Forelimb muscle (tissue), 1 donor: ENCODE results near the gene SF3B3. TPM values are rescaled to one million over a fixed set of nuclear protein-coding genes. Genes with fewer than 3 reads are reported as not detected.
"Not testable (repeated sequence)": the region's sequence is repeated elsewhere in the genome, so short reads cannot be mapped to it uniquely, and the experiment has no call there.

Source experiments
- DNase-seq: peaks from one replicate; pipeline ENCODE4 v3.0.0-alpha.2; 2013; ENCODE audit warnings: low read depth
- polyA plus RNA-seq: library from polyadenylated mRNA; unstranded; fragments of 120-200 nt; gene quantifications from one replicate; pipeline ENCODE4 v1.2.1, GENCODE V29; 2013; ENCODE audit not compliant: insufficient read length

Gene SF3B3
- polyA plus RNA-seq, 1 donor: 202 TPM

DNA sequence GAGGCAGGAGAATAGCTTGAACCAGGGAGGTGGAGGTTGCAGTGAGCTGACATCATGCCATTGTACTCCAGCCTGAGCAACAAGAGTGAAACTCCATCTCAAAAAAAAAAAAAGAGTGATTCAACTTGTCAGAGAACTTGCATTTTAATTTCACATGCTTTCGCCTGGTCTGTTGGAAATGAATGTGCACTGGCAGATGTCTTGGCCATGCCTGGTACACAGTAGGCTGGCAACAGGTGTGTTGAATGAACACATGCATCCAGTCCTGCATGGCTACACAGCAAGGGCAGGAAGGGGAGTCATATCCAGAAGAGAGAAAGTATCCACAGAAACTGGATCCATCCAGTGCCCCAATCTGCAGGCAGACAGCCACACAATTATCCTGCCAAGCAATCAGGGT lies 11.8 kb upstream of the SF3B3 start:
- DNase-seq: no peak

DNA sequence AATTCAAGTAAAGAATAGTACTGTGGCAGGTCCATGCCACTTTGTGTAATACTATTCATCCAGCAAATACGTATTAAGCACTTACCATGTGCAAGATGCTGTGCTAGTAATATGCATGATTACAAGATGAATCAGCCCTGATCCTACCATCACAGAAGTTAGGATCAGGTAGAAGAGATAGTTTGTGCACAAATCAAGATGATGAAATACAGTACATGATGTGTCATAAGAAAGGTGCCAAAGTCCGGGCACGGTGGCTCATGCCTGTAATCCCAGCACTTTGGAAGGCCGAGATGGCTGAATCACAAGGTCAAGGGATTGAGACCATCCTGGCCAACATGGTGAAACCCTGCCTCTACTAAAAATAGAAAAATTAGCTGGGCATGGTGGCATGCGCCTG lies 11.2 kb upstream of the SF3B3 start:
- no peak for DNase-seq

DNA sequence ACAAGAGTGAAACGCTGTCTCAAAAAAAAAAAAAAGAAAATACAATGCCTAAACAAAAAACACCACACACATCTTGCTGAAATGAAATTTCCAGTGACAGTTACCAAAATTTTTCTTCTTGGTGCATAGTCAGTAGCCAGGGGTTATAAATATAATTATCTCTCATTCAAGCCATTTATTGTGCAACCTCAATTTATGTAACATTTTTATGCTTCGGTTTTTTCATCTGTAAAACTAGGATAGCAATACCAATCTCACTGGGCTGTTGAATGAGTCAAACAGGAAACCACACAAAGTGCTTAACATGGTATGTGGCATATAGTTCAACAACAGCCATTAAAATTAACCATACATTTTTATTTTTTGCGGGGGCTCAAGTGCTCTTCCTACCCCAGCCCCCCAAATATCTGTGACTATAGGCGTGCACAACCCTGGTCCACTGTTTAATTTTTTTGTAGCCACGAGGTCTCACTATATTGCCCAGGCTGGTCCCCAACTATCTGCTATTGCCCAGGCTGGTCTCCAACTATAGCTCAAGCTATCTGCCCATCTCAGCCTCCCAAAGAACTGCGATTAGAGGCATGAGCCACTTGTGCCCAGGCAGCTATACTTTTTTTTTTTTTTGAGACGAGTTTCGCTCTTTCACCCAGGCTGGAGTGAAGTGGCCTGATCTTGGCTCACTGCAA lies 2.9 kb upstream of the SF3B3 start:
- no peak for DNase-seq

DNA sequence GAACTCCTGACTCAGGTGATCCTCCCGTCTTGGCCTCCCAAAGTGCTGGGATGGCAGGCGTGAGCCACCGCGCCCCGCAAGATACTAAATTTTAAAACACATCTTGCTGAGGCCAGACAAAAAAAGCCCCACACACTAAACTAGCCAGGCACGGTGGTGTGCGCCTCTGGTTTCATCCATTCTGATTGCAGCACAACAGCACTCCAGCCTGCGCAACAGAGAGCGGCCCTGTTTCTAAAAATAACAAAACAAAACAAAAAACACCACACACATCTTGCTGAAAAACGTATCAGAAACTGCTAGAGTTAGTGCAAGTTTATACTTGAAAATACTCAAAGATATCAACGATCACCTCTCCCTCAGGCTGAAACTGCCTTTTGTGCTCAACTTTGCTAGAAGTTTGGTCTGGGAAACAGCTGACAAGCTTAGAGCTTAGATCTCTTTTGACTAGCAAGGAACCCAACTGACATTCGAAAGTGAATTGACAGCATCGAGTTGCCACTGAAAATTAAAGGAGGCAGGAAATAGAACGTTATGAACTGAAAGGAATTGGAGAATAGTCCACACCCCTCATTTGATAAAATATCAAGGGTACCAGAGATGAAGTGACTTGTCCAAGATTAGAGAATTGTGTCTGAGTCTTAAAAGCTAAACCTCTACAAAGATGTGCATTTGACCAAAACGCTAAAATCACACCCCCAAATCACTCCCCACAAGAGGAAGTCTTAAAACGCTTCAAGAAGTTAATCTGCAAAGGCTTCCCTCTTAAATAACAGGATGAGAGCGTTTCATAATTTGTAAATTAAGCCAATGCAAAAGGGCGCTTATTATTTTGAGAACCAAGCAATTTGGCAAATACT lies 1.2 kb upstream of the SF3B3 start:
- no peak for DNase-seq

DNA sequence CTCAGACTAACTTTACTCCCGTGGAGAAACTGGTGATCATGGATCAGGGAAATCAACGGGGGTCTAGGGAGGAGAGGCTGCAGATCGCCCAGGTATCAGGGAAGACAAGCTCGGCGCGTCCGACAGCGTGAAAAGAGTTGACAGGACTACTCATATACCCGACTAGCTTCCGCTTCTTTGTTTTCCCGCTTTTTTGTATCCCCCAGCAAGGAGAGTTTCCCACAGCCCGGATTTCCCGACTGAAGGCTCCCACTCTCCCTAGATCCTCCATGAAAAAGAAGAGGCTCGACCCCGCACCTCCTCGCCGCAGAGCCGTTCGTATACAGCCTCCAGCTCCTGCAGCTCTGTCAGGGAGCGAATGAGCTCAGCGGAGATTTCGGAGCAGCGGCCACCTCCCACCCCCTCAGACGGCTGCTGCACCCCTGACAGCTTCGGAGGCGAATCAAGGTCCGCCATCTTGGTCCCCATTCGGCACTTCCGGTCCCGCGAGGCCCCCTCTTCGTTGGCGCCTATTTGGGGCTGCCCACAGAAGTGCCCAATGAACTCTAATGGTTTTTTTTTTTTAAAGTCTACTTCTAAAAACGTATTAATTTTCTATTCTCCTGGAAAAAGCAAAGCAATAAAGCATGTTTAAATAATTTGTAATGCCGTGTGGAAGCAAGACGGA lies 407 bp upstream of the SF3B3 start, which contains the start of gene COG4:
TSS of gene COG4 (minus strand) at position 479 of the 667 bp plus-strand sequence. CDS start at position 468, 11 bp downstream.
- peak; percentile 62 for DNase-seq

DNA sequence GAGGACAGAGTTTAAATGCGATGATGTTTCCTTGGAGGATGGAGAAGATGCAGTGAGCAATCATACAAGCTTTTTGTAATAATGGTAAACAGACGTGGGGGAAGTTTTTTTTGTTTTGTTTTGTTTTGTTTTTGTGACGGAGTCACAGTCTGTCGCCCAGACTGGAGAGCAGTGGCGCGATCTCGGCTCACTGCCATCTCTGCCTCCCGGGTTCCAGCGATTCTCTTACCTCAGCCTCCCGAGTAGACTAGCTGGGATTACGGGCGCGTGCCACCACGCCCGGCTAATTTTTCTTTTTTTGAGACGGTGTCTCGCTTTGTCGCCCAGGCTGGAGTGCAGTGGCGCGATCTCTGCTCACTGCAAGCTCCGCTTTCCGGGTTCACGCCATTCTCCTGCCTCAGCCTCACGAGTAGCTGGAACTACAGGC lies 796 bp downstream of the SF3B3 start:
- DNase-seq: not testable (repeated sequence)

DNA sequence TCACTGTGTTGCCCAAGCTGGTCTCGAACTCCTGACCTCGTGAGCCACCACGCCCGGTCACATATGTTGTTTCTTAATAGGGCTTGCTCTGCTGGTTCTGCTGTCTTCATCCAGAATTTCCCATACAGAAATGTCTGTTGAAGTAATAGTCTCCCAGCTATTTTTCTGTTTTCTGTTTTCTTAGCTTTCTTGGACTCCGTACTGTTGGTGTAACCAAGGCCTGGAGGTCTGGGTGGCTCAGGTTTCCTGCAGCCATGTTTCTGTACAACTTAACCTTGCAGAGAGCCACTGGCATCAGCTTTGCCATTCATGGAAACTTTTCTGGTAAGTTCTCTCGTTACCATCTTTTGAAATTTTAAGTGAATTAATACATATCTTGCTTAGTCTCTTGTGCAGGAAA lies 2.8 kb downstream of the SF3B3 start:
- no peak for DNase-seq

DNA sequence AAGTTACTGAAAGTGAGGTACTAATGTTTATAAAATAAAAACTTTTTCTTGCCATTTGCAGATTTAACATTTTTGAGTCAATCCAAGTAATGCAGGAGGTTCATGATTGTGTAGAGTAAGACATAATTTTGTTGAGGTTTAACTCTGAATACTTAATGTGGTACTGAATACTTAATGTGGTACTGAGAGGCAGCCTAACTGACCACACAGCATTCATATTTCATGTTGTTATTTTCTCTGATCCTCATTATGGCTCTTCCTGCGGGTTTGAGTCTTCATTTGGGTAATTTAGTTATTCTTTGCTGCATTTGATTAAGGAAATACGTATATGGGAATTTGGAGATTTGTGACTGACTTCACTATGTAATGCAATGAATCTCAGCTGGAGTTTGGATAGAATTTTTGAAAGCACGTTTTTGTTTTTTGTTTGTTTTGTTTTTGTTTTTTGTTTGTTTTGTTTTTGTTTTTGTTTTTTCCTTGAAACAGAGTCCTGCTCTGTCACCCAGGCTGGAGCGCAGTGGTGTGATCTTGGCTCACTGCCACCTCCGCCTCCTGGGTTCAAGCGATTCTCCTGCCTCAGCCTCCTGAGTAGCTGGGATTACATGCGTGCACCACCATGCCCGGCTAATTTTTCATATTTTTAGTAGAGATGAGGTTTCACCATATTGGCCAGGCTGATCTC lies 3.8 kb downstream of the SF3B3 start:
- no peak for DNase-seq

DNA sequence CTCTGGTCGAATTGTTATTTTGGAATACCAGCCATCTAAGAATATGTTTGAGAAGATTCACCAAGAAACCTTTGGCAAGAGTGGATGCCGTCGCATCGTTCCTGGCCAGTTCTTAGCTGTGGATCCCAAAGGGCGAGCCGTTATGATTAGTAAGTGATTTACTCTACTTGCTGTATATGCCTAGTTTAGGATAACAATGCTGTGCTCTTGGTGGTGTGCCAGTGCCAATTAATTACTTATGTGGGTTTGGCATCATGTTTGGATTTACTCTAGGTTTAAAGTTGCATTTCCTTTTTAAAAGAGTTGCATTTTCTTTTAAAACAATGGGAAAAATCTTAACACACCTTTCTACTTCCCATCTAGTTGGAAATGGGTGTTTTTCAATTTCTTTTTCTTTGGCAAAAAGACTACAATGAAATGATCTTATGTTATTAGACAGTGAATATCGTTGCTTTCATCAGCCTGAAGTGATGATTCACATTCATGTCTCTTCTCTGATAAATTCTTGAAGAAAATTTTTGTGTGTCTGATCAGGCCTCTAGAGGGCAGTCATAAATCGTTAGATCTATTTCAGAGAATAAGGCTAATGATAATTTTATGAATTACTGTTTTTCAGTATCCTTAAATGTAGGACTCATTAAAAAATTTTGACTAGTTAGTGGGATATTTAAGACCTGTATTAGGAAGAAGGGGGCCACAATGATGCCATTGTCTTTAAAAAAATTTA lies 5.6 kb downstream of the SF3B3 start:
- no peak for DNase-seq

DNA sequence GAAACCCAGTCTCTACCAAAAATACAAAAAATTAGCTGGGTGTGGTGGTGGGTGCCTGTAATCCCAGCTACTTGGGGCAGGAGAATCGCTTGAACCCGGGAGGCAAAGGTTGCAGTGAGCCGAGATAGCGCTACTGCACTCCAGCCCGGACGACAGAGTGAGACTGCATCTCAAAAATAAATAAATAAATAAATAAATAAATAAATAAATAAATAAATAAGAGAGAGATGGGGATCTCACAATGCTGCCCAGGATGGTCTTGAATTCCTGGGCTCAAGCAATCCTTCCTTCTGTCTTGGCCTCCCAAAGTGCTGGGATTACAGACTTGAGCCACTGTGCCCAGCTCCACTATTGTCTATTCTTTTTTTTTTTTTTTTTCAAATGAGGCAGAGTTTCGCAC lies 6.3 kb downstream of the SF3B3 start:
- not testable (repeated sequence) for DNase-seq

DNA sequence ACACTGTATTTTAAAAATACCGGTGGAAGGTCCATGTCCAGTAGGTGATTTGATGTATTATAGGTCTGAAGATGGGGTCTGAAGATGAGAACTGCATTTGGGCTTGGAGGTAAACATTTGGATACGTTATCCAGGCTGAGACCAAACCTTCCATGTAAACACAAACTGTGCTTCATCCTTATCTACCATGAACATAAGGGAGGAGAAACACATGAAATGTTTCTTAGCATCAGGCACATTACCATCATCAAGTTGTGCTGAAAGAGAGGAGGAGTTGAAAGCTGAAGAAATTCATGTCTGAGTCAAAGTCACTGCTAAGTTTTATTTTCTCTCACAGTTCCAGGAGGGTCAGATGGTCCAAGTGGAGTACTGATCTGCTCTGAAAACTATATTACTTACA lies 11.4 kb downstream of the SF3B3 start:
- no peak for DNase-seq

DNA sequence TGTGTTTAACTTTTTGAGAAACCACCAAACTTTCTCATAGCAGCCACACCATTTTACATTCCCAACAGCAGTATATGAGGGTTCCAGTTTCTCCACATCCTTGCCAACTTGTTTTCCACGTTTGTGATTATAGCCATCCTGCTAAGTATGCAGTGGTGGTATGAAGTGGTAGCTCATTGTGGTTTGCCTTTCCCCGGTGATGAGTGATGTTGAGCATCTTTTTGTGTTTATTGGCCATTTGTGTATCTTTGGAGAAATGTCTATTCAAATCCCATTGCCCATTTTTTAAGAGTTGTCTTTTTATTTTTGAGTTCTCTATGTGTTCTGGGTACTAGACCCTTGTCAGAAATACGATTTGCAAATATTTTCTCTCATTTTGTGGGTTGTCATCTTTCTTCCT lies 17.4 kb downstream of the SF3B3 start:
- DNase-seq: no peak

DNA sequence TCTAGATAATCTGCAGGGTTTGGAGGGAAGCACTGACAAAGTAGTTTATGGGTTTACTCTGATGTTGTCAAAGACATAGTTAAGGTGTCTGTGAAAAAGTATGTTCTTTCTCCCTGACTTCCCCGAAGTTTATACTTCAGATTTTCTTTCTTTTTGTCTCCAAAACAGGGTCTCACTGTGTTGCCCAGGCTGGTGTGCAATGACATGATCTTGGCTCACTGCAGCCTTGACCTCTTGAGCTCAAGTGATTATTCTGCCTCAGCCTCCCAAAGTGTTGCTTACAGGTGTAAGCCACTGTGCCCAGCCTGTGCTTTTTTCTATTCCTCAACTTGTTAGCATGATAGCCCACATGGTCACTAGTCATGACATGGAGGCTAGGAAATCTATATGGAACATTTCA lies 20.9 kb downstream of the SF3B3 start:
- no peak for DNase-seq

DNA sequence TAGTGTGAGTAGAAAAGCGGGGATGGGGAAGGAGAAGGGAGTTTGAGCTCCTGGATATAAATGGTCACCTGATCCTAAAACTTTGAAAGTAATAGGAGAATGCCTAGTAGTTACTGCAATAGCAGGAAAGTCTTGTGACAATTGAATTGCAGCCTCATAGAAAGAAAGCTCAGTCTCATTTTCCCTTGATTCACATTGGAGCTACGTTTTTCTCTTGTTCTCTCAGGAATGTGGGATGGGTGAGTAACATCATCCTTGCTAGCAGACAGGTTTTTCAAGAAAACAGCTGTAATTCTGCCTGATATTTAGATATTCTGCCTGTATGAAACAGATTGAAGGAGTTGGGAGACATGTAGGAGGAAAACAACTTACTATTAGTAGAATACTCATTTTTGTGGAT lies 25.3 kb downstream of the SF3B3 start:
- DNase-seq: no peak

DNA sequence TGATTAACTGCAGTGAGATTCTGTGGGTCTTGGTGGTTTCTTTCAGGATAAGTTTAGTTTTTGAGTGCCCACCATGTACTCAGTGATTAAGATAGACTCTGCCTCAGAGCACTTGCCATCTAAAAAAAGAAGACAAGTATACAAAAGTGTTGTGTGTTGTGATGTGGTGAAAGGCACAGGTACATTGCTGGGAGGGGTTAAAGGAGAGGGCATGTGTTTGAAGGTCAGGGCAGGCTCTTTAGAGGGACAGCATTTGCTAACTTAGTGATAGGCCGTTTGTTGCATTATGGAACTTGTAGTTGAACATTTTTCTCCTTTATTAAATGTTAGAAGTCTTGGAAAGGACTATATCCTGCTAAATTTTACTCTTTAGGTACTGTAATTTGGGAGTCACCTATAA lies 26.5 kb downstream of the SF3B3 start:
- no peak for DNase-seq

DNA sequence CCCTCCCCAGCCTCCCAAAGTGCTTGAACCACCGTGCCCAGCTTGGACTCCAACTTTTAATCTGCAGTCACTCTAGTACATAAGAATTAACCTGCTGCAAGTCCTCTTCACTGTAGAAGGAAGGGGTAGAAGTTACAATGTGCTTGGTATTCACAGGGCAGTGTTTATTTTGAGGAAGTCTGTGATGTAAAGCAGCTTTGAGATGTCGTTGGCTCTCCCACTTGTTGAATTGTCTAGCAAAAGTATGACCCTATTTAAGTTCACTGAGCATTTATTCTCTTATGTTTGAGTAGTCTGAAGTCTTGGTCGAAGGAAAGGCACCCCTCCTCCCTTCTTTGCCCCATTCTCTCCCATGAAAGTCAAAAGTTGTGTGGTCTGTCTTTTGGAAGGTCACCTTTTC lies 28.2 kb downstream of the SF3B3 start:
- DNase-seq: no peak

DNA sequence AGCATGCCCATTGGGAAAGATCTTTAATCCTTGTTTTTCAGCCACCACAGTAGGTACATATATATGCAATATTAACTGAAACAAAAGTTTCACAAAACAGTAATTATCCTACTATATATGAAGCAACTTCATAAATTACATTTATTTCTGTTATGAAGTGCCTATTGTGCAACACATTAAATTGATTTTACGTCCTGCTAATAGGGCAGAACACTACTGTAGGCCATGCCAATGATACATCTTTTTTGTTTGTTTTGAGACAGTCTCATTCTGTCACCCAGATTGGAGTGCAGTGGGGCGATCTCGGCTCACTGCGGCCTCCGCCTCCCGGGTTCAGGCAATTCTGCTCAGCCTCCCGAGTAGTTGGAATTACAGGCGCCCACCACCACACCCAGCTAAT lies 29.1 kb downstream of the SF3B3 start:
- DNase-seq: no peak

DNA sequence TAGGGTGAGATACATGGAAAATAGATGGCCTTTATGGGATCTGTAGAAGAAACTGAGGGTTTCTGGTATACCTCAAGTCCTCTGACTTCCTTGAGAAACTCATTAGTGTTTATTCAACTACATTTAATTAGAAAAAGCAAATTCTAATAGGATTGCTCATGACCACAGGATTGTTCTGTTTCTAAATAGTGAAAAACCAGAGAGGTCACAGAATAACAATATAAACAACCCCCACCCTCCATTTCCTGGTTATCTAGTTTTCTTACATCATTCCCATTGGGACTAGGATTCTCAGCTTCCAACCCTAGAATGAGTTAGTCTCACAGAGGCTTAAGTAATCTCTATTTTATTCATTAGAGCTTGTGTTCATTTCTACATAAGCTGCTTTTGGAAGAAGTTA lies 30.0 kb downstream of the SF3B3 start:
- DNase-seq: no peak

DNA sequence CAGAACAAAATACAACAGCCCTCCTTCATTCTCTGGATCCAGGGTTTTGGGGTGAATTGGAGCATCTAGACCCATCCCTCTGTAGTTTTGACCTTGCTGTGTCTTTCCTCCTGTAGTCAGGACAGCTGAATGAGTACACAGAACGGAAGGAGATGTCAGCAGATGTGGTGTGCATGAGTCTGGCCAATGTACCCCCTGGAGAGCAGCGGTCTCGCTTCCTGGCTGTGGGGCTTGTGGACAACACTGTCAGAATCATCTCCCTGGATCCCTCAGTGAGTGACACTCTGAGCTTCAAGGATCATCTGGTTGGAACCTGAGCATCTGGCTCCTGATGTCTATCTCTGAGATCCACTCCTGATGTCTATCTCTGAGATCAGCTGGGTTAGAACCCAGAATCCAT lies 32.4 kb downstream of the SF3B3 start:
- DNase-seq: no peak

DNA sequence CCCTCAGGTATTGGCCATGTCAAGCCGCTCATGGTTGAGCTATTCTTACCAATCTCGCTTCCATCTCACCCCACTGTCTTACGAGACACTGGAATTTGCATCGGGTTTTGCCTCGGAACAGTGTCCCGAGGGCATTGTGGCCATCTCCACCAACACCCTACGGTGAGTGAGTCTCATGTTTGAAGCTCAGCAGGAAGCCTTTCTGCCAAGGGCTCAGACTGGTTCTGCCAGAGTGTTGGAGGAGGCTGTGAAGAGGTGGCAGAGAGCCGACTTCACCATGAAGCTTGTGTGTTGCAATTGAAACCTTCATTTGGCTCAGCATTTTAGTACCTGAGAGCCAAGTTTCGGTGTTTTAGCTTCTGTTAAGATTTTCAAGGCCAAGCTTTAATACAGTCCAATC lies 38.0 kb downstream of the SF3B3 start:
- no peak for DNase-seq

DNA sequence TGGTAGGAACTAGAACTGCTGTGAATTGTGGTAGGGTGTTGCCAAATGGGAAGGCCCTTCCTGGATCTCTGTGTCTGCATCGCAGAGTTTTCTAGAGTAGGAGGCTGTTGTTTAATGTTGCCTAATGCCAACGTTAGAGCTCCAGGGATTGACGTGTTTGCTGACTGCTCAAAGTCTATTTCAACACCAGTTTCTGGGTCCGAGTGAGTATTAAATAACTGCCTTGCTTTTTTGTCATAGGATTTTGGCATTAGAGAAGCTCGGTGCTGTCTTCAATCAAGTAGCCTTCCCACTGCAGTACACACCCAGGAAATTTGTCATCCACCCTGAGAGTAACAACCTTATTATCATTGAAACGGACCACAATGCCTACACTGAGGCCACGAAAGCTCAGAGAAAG lies 40.0 kb downstream of the SF3B3 start:
- DNase-seq: no peak
